NT2/D1 (cell line): ENCODE data around the gene DNASE1.

ENCODE experiments used
- SUZ12 ChIP-seq: IDR thresholded peaks from 2 replicates; pipeline ENCODE4 v1.6.1; 2011; ENCODE audit not compliant: insufficient read length, insufficient read depth; ENCODE audit errors: extremely low read depth
- YY1 ChIP-seq: IDR thresholded peaks from 2 replicates; pipeline ENCODE4 v1.6.1; 2011; ENCODE audit not compliant: insufficient read length, insufficient read depth
- ZNF274 ChIP-seq: IDR thresholded peaks from 2 replicates; pipeline ENCODE4 v1.6.1; 2011; ENCODE audit warnings: mild to moderate bottlenecking, low read depth, low read length

GRCh38 chr16:3646348-3646920, 8.1 kb upstream of the DNASE1 start:
- TF ChIP-seq SUZ12 (no peak), YY1 (no peak), ZNF274 (no peak)
